ENCODE measurements around the gene GPN2.

GRCh38 chr1:26900815-26901511 lies 10.9 kb upstream of the GPN2 start:
- TF ChIP-seq, protein P1, sequence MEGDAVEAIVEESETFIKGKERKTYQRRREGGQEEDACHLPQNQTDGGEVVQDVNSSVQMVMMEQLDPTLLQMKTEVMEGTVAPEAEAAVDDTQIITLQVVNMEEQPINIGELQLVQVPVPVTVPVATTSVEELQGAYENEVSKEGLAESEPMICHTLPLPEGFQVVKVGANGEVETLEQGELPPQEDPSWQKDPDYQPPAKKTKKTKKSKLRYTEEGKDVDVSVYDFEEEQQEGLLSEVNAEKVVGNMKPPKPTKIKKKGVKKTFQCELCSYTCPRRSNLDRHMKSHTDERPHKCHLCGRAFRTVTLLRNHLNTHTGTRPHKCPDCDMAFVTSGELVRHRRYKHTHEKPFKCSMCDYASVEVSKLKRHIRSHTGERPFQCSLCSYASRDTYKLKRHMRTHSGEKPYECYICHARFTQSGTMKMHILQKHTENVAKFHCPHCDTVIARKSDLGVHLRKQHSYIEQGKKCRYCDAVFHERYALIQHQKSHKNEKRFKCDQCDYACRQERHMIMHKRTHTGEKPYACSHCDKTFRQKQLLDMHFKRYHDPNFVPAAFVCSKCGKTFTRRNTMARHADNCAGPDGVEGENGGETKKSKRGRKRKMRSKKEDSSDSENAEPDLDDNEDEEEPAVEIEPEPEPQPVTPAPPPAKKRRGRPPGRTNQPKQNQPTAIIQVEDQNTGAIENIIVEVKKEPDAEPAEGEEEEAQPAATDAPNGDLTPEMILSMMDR (conservative IDR thresholded peaks at IDR 0.05 in 1 of 2, IDR thresholded peaks at IDR 0.05 in 1 of 2; ENCODE audit: low read depth in 1 of 2, low read length in 2 of 2) = no peak
- no peak for TF ChIP-seq EZH2 (IDR thresholded peaks at IDR 0.05; ENCODE audit: low read length, missing control alignments)

Data from fibroblast of lung (primary cell).